Mononuclear cell (primary cell): ENCODE results near the gene LY6G6F. TPM values are rescaled to one million over a fixed set of nuclear protein-coding genes. Genes with fewer than 3 reads are reported as not detected.
"Not testable (repeated sequence)": the region's sequence is repeated elsewhere in the genome, so short reads cannot be mapped to it uniquely, and the experiment has no call there.

Experiments used
- H3K27me3 ChIP-seq: 2 replicates; pipeline ENCODE4 v1.6.0; 2011; ENCODE audit warnings: low read length, control low read depth; ENCODE audit not compliant: insufficient read depth
- H3K4me1 ChIP-seq: 2 replicates; pipeline ENCODE4 v1.5.1; 2011; ENCODE audit warnings: mild to moderate bottlenecking, low read length, control low read depth; ENCODE audit not compliant: insufficient read depth
- H3K4me3 ChIP-seq: 2 replicates; pipeline ENCODE4 v1.5.1; 2011; ENCODE audit warnings: mild to moderate bottlenecking, low read length, moderate library complexity
- H3K9me3 ChIP-seq: 2 replicates; pipeline ENCODE4 v1.5.1; 2011; ENCODE audit warnings: low read depth, mild to moderate bottlenecking, control low read depth, low read length
- total RNA-seq: library from RNA; depleted of rRNA; stranded (reverse); fragments of >200 nt; gene quantifications from one replicate; pipeline ENCODE4 v1.2.3, GENCODE V29; 2012

Gene LY6G6F
- total RNA-seq, 1 donor = 7.7 TPM

GRCh38 chr6:31709157-31709556 lies 2.5 kb downstream of the LY6G6F start:
- H3K9me3 ChIP-seq, H3K4me3 ChIP-seq, H3K27me3 ChIP-seq: not testable (repeated sequence)
- peaks cover 16% of the 10 kb centered on the region for H3K4me1 ChIP-seq

- Histone ChIP-seq H3K4me3 (no peak overlapping the region), H3K4me1 (peaks cover 16% of the 10 kb centered on the region), H3K9me3 (no peaks in the 10 kb centered on the region), H3K27me3 (no peaks in the 10 kb centered on the region)
These were observed 4.0 kb downstream of the LY6G6F start for GRCh38 chr6:31710523-31711219.

GRCh38 chr6:31711233-31711632 lies 4.6 kb downstream of the LY6G6F start:
- no peaks in the 10 kb centered on the region for H3K9me3 ChIP-seq
- peaks cover 16% of the 10 kb centered on the region for H3K4me1 ChIP-seq
- no peaks in the 10 kb centered on the region for H3K27me3 ChIP-seq
- no peak overlapping the region for H3K4me3 ChIP-seq

GRCh38 chr6:31712296-31712695 lies 5.6 kb downstream of the LY6G6F start:
- H3K4me1 ChIP-seq = peaks cover 16% of the 10 kb centered on the region
- H3K4me3 ChIP-seq = no peak overlapping the region
- no peaks in the 10 kb centered on the region for H3K9me3 ChIP-seq
- H3K27me3 ChIP-seq = no peaks in the 10 kb centered on the region

GRCh38 chr6:31713465-31713864 lies 6.8 kb downstream of the LY6G6F start:
- no peaks in the 10 kb centered on the region for H3K27me3 ChIP-seq
- H3K4me3 ChIP-seq = no peak overlapping the region
- no peaks in the 10 kb centered on the region for H3K9me3 ChIP-seq
- H3K4me1 ChIP-seq = peaks cover 16% of the 10 kb centered on the region

- peaks cover 16% of the 10 kb centered on the region for H3K4me1 ChIP-seq
- no peaks in the 10 kb centered on the region for H3K9me3 ChIP-seq
- H3K27me3 ChIP-seq = no peaks in the 10 kb centered on the region
- no peak overlapping the region for H3K4me3 ChIP-seq
These were observed 7.5 kb downstream of the LY6G6F start for GRCh38 chr6:31713991-31714684.

GRCh38 chr6:31715022-31715958 lies 8.6 kb downstream of the LY6G6F start, which contains the start of gene LY6G6D:
TSS of gene LY6G6D (plus strand) at chr6:31715348. CDS start at chr6:31715356, 8 bp downstream.
- no peaks in the 10 kb centered on the region for H3K9me3 ChIP-seq
- peaks cover 16% of the 10 kb centered on the region for H3K4me1 ChIP-seq
- H3K27me3 ChIP-seq = no peaks in the 10 kb centered on the region
- H3K4me3 ChIP-seq = no peak within 1 kb of the TSS

- H3K4me3 ChIP-seq = no peak overlapping the region
- no peaks in the 10 kb centered on the region for H3K4me1 ChIP-seq
- no peaks in the 10 kb centered on the region for H3K27me3 ChIP-seq
- H3K9me3 ChIP-seq = no peaks in the 10 kb centered on the region
These were observed 11.0 kb downstream of the LY6G6F start for GRCh38 chr6:31717499-31718222.

GRCh38 chr6:31718265-31718664 lies 11.6 kb downstream of the LY6G6F start:
- Histone ChIP-seq H3K27me3 (no peaks in the 10 kb centered on the region), H3K4me3 (no peak overlapping the region), H3K4me1 (peaks cover under 1% of the 10 kb centered on the region), H3K9me3 (no peaks in the 10 kb centered on the region)

GRCh38 chr6:31719001-31719400 lies 12.3 kb downstream of the LY6G6F start:
- Histone ChIP-seq H3K27me3 (no peaks in the 10 kb centered on the region), H3K4me1 (peaks cover 4% of the 10 kb centered on the region), H3K9me3 (no peaks in the 10 kb centered on the region), H3K4me3 (no peak overlapping the region)

- Histone ChIP-seq H3K4me3 (no peak overlapping the region), H3K4me1 (peaks cover 4% of the 10 kb centered on the region), H3K27me3 (no peaks in the 10 kb centered on the region), H3K9me3 (no peaks in the 10 kb centered on the region)
These were observed 13.6 kb downstream of the LY6G6F start for GRCh38 chr6:31720196-31720770.

GRCh38 chr6:31721351-31722020 lies 14.8 kb downstream of the LY6G6F start, which contains the start of gene LY6G6C:
TSS of gene LY6G6C (minus strand) at chr6:31721746. CDS start at chr6:31721679, 67 bp downstream.
- H3K4me3 ChIP-seq = no peak within 1 kb of the TSS
- H3K9me3 ChIP-seq = no peaks in the 10 kb centered on the region
- peaks cover 14% of the 10 kb centered on the region for H3K4me1 ChIP-seq
- no peaks in the 10 kb centered on the region for H3K27me3 ChIP-seq

- Histone ChIP-seq H3K9me3 (no peaks in the 10 kb centered on the region), H3K4me1 (peaks cover 21% of the 10 kb centered on the region), H3K4me3 (no peak overlapping the region)
These were observed 15.5 kb downstream of the LY6G6F start for GRCh38 chr6:31722173-31722572.

More at GRCh38 chr6:31722173-31722572, 15.5 kb downstream of the LY6G6F start:
- no peaks in the 10 kb centered on the region for H3K27me3 ChIP-seq
